Activated CD4-positive, alpha-beta T cell treated with anti-CD3 and anti-CD28 coated beads, Interleukin-2, amount 50 U/mL, for 16 hours (primary cell): ENCODE measurements around the gene DMD.
"Not testable (repeated sequence)": the region's sequence is repeated elsewhere in the genome, so short reads cannot be mapped to it uniquely, and the experiment has no call there.

Source experiments
- DNase-seq: peaks from one replicate; pipeline ENCODE4 v3.0.0-alpha.2; 2020

Gene DMD

GRCh38 chrX:32842053-32842452 is 369.3 kb downstream of the DMD start:
- no peak for DNase-seq

- no peak for DNase-seq
These were observed 371.6 kb downstream of the DMD start for GRCh38 chrX:32839781-32840180.

GRCh38 chrX:32825009-32825408 is 386.3 kb downstream of the DMD start:
- DNase-seq: no peak

- no peak for DNase-seq
These were observed 407.3 kb downstream of the DMD start for GRCh38 chrX:32804034-32804433.

GRCh38 chrX:32798990-32799389 is 412.4 kb downstream of the DMD start:
- no peak for DNase-seq

- no peak for DNase-seq
These were observed 422.4 kb downstream of the DMD start for GRCh38 chrX:32788936-32789335.

- no peak for DNase-seq
These were observed 431.2 kb downstream of the DMD start for GRCh38 chrX:32780109-32780508.

GRCh38 chrX:32778965-32779364 is 432.4 kb downstream of the DMD start:
- DNase-seq: no peak

- no peak for DNase-seq
These were observed 436.4 kb downstream of the DMD start for GRCh38 chrX:32774966-32775365.

GRCh38 chrX:32749070-32749469 is 462.3 kb downstream of the DMD start:
- no peak for DNase-seq

- no peak for DNase-seq
These were observed 466.0 kb downstream of the DMD start for GRCh38 chrX:32745323-32745722.

GRCh38 chrX:32744921-32745320 is 466.4 kb downstream of the DMD start:
- no peak for DNase-seq

GRCh38 chrX:32741910-32742309 is 469.4 kb downstream of the DMD start:
- no peak for DNase-seq

GRCh38 chrX:32708542-32708941 is 502.8 kb downstream of the DMD start:
- DNase-seq: no peak

GRCh38 chrX:32705385-32705784 is 506.0 kb downstream of the DMD start:
- not testable (repeated sequence) for DNase-seq

GRCh38 chrX:32687379-32687778 is 524.0 kb downstream of the DMD start:
- no peak for DNase-seq

- DNase-seq: no peak
These were observed 532.9 kb downstream of the DMD start for GRCh38 chrX:32678487-32678886.

- peak; percentile 1 for DNase-seq
These were observed 538.2 kb downstream of the DMD start for GRCh38 chrX:32673193-32673592.

- DNase-seq: no peak
These were observed 548.8 kb downstream of the DMD start for GRCh38 chrX:32662516-32662915.

- DNase-seq: no peak
These were observed 566.7 kb downstream of the DMD start for GRCh38 chrX:32644476-32645245.

- no peak for DNase-seq
These were observed 569.1 kb downstream of the DMD start for GRCh38 chrX:32642283-32642682.

- no peak for DNase-seq
These were observed 593.2 kb downstream of the DMD start for GRCh38 chrX:32618154-32618553.

GRCh38 chrX:32614707-32615106 is 596.6 kb downstream of the DMD start:
- no peak for DNase-seq

- DNase-seq: no peak
These were observed 612.2 kb downstream of the DMD start for GRCh38 chrX:32599156-32599555.

GRCh38 chrX:32598707-32599106 is 612.6 kb downstream of the DMD start:
- no peak for DNase-seq
